Keratinocyte (primary cell): ENCODE measurements around the gene OR52I1.

Source experiments
- EZH2 ChIP-seq: IDR thresholded peaks from one replicate; pipeline ENCODE4 v1.6.1; 2012; ENCODE audit warnings: inconsistent platforms, mild to moderate bottlenecking, low read length, moderate library complexity
- TF ChIP-seq, protein P1 (sequence below), 3 experiments: IDR thresholded peaks in 1 of 3; conservative IDR thresholded peaks in 1 of 3; optimal IDR thresholded peaks in 1 of 3; 2 replicates in 2 of 3; 3 replicates in 1 of 3; pipeline versions ENCODE3 to v1.5.1; 2011; ENCODE audit warnings: low read length in 3 of 3, mild to moderate bottlenecking in 3 of 3, moderate library complexity in 2 of 3, control low read depth in 1 of 3, inconsistent platforms in 1 of 3; ENCODE audit not compliant: insufficient read depth in 2 of 3; ENCODE audit errors: extremely low read depth in 1 of 3

DNA sequence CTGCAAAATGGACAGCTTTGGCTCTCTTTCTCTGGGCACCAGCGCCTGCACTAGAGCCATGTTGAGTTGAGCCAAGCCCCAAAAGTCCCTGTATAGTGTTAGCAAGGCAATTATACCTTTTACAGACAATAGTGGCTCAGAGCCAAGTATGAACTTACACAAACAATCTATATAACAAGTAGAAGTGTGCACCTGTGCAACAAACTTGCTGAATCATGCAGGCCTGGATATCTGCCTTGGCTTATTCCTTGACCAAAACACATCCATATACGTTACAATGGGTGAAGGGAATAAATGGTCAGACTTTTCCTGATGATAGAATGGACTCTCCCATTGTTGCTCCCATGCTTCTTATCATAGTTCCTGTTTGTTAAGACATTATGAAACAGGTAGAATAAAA, 16.1 kb upstream of the OR52I1 start:
- TF ChIP-seq, protein P1, sequence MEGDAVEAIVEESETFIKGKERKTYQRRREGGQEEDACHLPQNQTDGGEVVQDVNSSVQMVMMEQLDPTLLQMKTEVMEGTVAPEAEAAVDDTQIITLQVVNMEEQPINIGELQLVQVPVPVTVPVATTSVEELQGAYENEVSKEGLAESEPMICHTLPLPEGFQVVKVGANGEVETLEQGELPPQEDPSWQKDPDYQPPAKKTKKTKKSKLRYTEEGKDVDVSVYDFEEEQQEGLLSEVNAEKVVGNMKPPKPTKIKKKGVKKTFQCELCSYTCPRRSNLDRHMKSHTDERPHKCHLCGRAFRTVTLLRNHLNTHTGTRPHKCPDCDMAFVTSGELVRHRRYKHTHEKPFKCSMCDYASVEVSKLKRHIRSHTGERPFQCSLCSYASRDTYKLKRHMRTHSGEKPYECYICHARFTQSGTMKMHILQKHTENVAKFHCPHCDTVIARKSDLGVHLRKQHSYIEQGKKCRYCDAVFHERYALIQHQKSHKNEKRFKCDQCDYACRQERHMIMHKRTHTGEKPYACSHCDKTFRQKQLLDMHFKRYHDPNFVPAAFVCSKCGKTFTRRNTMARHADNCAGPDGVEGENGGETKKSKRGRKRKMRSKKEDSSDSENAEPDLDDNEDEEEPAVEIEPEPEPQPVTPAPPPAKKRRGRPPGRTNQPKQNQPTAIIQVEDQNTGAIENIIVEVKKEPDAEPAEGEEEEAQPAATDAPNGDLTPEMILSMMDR (optimal IDR thresholded peaks at IDR 0.05 in 1 of 3, IDR thresholded peaks at IDR 0.05 in 1 of 3, conservative IDR thresholded peaks at IDR 0.05 in 1 of 3; ENCODE audit: extremely low read depth in 1 of 3, insufficient read depth in 2 of 3, low read length in 3 of 3), result no peak
- TF ChIP-seq EZH2, result no peak
